Activated T-helper 2 cell treated with anti-CD3 and anti-CD28 coated beads, Interferon-gamma antibody, Interleukin-2, Interleukin-4, amounts not matched to agents 10 μg/mL and 5 μg/mL and 100 μg/mL, durations not matched to agents 14 hours and 24 hours and 36 hours (primary cell): ENCODE data around the gene GAS7. TPM values are rescaled to one million over a fixed set of nuclear protein-coding genes. Genes with fewer than 3 reads are reported as not detected.
"Not testable (repeated sequence)": the region's sequence is repeated elsewhere in the genome, so short reads cannot be mapped to it uniquely, and the experiment has no call there.

Source experiments
- DNase-seq: peaks from one replicate; pipeline ENCODE4 v3.0.0; 2021; ENCODE audit warnings: low spot score
- H3K27ac Mint-ChIP-seq: one replicate; pipeline ENCODE4 v1.8.0; 2021; ENCODE audit warnings: mixed read lengths
- H3K27me3 Mint-ChIP-seq: one replicate; pipeline ENCODE4 v1.8.0; 2021; ENCODE audit warnings: low read depth, mixed read lengths
- H3K36me3 Mint-ChIP-seq: one replicate; pipeline ENCODE4 v1.8.0; 2021; ENCODE audit warnings: low read depth, mixed read lengths
- H3K4me1 Mint-ChIP-seq: one replicate; pipeline ENCODE4 v1.8.0; 2021; ENCODE audit warnings: low read depth, mixed read lengths
- H3K4me3 Mint-ChIP-seq: one replicate; pipeline ENCODE4 v1.8.0; 2021; ENCODE audit warnings: low read depth, mild to moderate bottlenecking, moderate library complexity, mixed read lengths
- H3K9me3 Mint-ChIP-seq: one replicate; pipeline ENCODE4 v1.8.0; 2021; ENCODE audit warnings: mixed read lengths
- intact Hi-C: fragments of 100-400 bp; cut with micrococcal nuclease; formaldehyde crosslinking; loops from one replicate; pipeline ENCODE4 v1.15.1; 2023
- total RNA-seq: library from RNA; stranded (reverse); gene quantifications from 2 replicates; pipeline ENCODE4 v1.2.3, GENCODE V29; 2022

GAS7 gene
- total RNA-seq, 1 donor from 2014 or later = 0.18 TPM

DNA sequence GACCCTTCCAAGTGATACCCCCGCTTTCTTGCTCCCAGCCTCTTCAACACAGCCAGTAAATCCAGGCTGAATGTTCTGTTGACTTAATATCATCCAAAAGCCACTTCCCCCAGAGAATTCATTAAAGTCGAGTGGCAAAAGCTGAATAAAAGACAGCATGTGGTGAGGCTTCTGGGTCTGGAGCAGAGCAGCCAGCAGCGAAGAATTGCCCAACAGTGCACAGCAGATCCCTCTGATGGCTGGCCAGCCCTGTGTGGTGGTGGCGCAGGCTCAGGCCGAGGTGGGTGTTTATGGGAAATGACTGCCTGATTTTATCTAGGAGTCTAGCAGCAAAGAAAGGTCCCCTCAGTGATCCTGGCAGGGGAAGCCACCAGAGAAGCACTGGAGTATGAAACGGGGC is 263.0 kb downstream of the GAS7 start:
- Mint-ChIP-seq H3K27me3 (no peaks in the 10 kb centered on the region), H3K9me3 (no peaks in the 10 kb centered on the region), H3K27ac (no peak overlapping the region), H3K36me3 (no peaks in the 10 kb centered on the region), H3K4me1 (no peaks in the 10 kb centered on the region), H3K4me3 (no peak overlapping the region)
- DNase-seq = no peak
- intact Hi-C loops = no loop called here

DNA sequence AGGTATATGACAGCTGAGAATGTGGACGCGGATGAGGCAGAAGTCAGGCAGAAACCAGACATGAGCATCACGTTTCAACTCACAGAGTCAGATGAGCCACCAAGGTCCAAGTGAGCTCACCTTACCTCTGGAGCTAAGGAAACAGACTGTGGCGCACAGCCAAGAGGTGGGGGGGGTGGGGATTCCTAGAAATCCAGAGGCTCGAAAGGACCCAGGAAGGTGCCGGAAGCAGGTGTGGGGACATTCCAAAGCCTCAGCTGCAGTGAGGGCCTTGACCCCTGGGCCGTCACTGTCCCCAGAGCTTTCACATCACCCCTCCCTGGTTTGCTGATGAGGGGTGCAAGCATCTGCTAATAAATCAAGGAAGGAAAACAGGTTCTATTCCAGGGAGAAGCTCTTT is 264.1 kb downstream of the GAS7 start:
- no peak overlapping the region for H3K27ac Mint-ChIP-seq
- H3K36me3 Mint-ChIP-seq = no peaks in the 10 kb centered on the region
- H3K4me1 Mint-ChIP-seq = no peaks in the 10 kb centered on the region
- no peak for DNase-seq
- H3K4me3 Mint-ChIP-seq = no peak overlapping the region
- no peaks in the 10 kb centered on the region for H3K27me3 Mint-ChIP-seq
- intact Hi-C loops = no loop called here
- H3K9me3 Mint-ChIP-seq = no peaks in the 10 kb centered on the region

DNA sequence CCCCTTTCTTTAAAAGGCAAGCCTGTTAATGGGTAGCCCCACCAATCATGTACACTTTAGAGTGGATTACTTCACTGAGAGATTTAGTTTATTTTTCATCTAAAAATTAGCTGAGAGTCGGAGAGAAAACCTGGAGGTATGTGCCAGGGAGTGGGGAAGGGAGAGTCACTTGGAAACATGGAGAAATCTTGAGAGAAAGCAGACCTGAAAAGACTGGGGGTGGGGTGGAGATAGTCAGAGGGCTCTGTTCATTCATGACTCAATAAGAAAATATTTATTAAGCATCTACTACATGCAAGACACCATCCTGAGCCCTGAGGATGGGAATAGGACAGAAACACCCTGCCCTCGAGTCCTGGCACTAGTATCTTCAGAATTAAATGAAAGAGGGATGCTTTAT is 265.9 kb downstream of the GAS7 start:
- Mint-ChIP-seq H3K27me3 (no peaks in the 10 kb centered on the region), H3K27ac (no peak overlapping the region), H3K9me3 (no peaks in the 10 kb centered on the region), H3K4me1 (no peaks in the 10 kb centered on the region), H3K4me3 (no peak overlapping the region), H3K36me3 (no peaks in the 10 kb centered on the region)
- intact Hi-C loops = no loop called here
- no peak for DNase-seq

DNA sequence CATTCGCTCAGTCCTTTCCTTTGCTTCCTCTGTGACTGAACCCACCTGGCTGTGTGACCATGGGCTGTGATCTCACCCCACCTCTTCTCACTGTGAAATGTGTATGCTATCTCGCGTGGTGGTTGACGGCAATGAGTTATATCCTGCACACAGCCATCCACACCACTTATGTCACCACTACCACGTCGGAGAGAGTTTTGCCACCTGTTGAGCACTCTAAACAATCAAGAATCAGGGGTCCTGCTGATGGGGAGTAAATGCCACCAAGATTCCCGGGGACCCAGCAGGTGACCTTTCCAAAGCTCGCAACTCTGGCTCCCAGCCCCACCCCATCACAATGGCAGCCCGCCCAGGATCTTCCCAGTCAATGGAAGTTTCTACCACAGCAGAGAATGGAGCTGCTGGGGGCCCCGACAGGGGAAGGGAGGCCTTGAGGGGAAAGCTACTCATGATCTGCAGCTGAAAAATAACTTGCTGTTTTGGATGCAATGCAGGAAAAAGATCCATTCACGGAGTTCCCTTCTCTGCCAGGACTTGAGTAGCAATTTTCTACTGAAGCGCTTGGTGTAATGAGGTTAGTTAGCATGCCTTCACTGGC is 267.2 kb downstream of the GAS7 start:
- no peak for DNase-seq
- no peak overlapping the region for H3K4me3 Mint-ChIP-seq
- no peaks in the 10 kb centered on the region for H3K4me1 Mint-ChIP-seq
- H3K27ac Mint-ChIP-seq = no peak overlapping the region
- no peaks in the 10 kb centered on the region for H3K9me3 Mint-ChIP-seq
- no peaks in the 10 kb centered on the region for H3K27me3 Mint-ChIP-seq
- intact Hi-C loops = no loop called here
- no peaks in the 10 kb centered on the region for H3K36me3 Mint-ChIP-seq

DNA sequence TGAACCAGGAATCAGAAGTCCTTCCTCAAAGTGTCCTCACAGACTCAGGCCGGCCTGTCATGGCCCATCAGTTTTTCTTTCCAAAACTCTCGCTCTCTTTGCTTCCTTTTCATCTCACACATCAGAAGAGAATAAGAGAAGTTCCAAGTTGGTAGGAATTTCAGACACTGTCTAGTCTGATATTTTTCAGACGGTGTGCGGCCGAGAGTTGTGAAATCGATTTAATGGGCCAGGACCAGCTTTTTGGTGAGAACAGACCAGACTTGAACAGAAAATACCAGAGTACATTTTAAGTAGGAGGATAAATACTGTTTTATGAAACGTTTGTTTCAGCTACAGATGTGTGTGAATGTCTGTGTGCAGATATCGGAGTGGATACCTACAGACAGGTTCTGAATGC is 268.5 kb downstream of the GAS7 start:
- Mint-ChIP-seq H3K4me3 (no peak overlapping the region), H3K9me3 (no peaks in the 10 kb centered on the region), H3K4me1 (no peaks in the 10 kb centered on the region), H3K27me3 (no peaks in the 10 kb centered on the region), H3K36me3 (no peaks in the 10 kb centered on the region), H3K27ac (no peak overlapping the region)
- DNase-seq = no peak
- intact Hi-C loops = no loop called here

DNA sequence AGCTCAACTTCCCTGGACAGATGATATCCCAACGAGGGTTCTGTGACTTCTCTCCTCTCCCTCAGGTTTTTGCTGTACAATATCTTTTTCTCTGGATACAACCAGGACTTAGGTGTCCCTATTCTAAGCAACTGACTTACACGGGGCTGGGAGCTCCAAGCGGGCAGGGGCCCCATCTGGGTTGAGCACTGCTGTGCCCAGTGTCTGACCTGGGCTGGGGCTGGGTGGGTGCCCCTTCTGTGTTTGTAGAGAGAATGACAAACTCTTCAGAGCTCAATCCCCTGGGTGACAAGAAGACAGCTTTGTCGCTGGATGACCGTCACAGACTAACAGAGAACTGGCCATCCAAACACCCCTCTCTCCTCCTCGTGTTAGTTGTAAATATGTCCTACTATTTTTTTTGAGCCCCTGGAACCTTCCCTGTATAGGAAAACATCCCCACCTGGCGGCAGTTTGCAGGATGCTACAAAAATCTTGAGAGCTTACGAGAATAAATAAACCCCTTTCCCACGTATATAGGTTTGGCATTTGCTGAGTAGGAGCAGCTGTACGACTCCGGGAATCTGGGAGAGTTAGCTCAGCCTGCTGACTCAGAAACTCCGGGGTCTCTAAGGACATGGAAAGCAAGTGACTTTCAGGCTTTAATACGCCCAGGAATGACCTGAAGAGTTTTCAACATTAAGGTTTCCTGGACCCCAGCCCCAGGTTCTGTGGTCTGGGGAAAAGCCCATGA is 269.6 kb downstream of the GAS7 start:
- intact Hi-C loops = no loop called here
- no peaks in the 10 kb centered on the region for H3K36me3 Mint-ChIP-seq
- H3K4me1 Mint-ChIP-seq = no peaks in the 10 kb centered on the region
- H3K4me3 Mint-ChIP-seq = no peak overlapping the region
- no peaks in the 10 kb centered on the region for H3K9me3 Mint-ChIP-seq
- no peaks in the 10 kb centered on the region for H3K27me3 Mint-ChIP-seq
- no peak for DNase-seq
- H3K27ac Mint-ChIP-seq = no peak overlapping the region

DNA sequence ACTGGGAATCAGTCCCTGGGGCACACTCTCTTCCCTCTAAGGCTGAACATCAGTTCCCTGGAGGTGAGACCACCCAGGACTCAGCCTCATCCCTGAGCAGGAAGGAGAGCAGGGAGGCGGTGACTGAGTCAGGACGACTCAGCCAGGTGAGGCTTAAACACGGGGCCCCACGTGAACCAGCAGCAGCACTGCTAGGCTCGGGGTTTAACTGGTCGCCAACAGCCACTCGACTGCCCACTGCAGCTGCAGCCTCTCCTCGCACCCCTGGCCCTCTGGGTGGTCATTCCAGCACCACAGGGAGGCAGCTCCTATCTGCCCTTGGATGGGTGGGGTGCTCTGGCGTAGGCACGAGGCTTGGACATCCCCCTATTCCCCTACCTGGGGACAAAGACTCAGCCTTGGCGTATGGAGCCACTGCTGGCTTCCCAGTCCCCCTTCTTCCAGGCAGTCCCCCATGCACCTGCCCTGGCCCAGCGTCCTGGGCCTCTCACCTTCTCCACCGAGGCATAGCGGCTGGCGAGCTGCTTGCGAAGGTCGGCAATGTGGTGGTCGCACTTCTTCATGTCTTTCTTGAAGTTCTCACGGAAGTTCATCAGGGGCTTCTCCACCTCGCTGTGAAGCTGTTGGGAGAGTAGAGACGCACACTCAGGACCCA is 272.1 kb downstream of the GAS7 start:
- Mint-ChIP-seq H3K9me3 (no peaks in the 10 kb centered on the region), H3K36me3 (no peaks in the 10 kb centered on the region), H3K27me3 (no peaks in the 10 kb centered on the region), H3K27ac (no peak overlapping the region), H3K4me3 (no peak overlapping the region), H3K4me1 (no peaks in the 10 kb centered on the region)
- intact Hi-C loops = no loop called here
- no peak for DNase-seq

DNA sequence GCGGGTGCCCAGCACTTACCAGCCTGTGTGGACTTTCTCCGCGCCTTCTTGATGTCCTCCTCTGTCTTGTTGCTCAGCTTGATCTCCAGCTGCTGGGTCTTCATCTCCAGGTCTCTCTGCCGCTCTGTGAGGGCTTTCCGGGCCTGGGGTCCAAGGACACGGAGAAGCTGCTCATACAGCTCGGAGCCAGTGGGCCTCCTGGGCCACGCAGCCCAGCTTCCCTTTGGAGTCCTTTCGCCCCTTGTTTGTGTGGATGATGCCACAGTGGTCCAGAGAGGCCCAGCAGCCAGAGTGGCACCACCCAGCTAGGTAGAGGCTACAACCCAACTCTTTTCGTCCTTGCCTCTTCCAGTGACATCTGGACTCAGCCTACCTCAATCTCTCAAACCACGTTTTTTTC is 272.9 kb downstream of the GAS7 start:
- no peaks in the 10 kb centered on the region for H3K27me3 Mint-ChIP-seq
- no peaks in the 10 kb centered on the region for H3K36me3 Mint-ChIP-seq
- DNase-seq = no peak
- no peak overlapping the region for H3K4me3 Mint-ChIP-seq
- intact Hi-C loops = loop anchor here (2.0 kb wide), 1 partner anchor 301 kb away; no protein-coding TSS in a partner anchor
- H3K9me3 Mint-ChIP-seq = no peaks in the 10 kb centered on the region
- H3K4me1 Mint-ChIP-seq = no peaks in the 10 kb centered on the region
- no peak overlapping the region for H3K27ac Mint-ChIP-seq

DNA sequence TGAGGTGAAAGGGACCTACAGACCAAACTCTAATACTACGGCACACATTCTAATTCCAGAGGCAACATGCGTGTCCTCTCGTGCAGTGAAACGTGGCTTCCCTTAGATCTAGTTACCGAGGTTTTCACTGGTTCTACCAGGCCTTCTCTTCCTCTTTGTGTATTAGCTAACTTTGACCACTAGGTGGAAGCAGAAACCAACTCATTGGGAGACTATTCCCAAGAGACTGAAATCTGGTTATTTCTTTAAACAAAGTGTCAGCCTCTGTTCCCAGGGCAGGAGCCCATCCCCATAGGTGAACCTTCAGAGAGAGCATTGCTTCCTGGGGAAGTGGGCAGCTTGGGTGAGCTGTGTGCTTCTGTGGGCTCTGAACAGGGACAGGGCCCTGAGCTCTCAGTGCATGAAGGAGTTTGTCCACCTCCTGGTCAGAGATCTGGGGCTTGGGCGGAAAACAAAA is 273.6 kb downstream of the GAS7 start:
- DNase-seq = no peak

DNA sequence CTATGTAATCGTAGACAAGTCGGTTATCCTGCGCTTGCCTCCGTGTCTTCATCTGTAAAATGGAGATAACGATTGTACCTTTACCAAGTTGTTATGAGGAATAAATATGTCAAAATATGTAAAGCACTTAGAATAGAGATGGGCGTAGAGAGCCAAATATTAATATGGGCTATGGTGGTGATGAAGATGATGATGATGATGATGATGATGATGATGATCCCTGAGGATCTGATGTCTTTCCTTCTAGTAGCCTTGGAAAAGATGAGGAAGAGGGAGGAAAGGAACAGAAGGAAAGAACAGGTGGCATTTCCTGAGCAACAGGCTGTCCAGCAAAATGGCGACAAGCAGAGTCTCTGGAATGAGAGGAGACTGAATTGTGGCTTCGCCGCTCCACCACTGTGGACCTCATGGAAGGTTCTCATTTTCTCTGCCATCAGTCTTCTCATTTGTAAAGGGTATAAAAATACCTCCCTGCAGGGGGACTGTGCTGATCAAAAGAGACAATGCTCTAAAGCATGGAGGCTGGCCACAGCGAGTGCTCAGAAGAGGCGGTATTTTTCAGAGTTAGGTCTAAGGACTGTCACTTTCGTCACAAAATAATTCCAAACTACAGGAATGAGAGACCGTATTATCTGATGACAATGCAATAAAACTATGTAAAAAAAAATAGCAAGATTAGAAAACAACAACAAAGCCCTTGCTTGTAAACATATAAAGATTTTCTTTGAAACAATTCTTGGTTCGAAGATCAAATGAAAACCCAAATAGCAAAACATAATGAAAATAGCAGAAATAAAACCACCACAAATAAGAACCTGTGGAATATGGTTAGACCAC is 276.2 kb downstream of the GAS7 start:
- no peak overlapping the region for H3K27ac Mint-ChIP-seq
- no peaks in the 10 kb centered on the region for H3K9me3 Mint-ChIP-seq
- no peak overlapping the region for H3K4me3 Mint-ChIP-seq
- intact Hi-C loops = no loop called here
- no peak for DNase-seq
- H3K4me1 Mint-ChIP-seq = no peaks in the 10 kb centered on the region
- H3K27me3 Mint-ChIP-seq = no peaks in the 10 kb centered on the region
- H3K36me3 Mint-ChIP-seq = no peaks in the 10 kb centered on the region

More for the DNA sequence above, 273.6 kb downstream of the GAS7 start:
- H3K27me3 Mint-ChIP-seq = no peaks in the 10 kb centered on the region
- H3K27ac Mint-ChIP-seq = no peak overlapping the region
- H3K4me3 Mint-ChIP-seq = no peak overlapping the region
- H3K9me3 Mint-ChIP-seq = no peaks in the 10 kb centered on the region
- intact Hi-C loops = loop anchor here (2.0 kb wide), 1 partner anchor 302 kb away; no protein-coding TSS in a partner anchor
- H3K36me3 Mint-ChIP-seq = no peaks in the 10 kb centered on the region
- no peaks in the 10 kb centered on the region for H3K4me1 Mint-ChIP-seq

DNA sequence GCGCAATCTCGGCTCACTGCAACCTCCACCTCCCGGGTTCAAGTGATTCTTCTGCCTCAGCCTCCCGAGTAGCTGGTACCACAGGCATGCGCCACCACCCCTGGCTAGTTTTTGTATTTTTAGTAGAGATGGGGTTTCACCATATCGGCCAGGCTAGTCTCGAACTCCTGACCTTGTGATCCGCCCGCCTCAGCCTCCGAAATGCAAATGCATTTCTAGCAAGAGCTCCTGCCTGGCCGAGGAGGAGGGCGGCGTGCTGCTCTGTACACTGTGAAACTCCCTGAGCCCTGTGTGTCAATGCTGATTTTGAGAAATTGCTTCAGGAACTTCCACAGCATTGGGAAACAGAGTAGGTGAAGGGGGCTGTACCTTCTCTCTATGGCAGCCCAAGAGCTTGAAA is 277.2 kb downstream of the GAS7 start:
- H3K4me1 Mint-ChIP-seq, H3K4me3 Mint-ChIP-seq, H3K36me3 Mint-ChIP-seq, H3K27ac Mint-ChIP-seq, H3K27me3 Mint-ChIP-seq, H3K9me3 Mint-ChIP-seq, DNase-seq, intact Hi-C loops: not testable (repeated sequence)

DNA sequence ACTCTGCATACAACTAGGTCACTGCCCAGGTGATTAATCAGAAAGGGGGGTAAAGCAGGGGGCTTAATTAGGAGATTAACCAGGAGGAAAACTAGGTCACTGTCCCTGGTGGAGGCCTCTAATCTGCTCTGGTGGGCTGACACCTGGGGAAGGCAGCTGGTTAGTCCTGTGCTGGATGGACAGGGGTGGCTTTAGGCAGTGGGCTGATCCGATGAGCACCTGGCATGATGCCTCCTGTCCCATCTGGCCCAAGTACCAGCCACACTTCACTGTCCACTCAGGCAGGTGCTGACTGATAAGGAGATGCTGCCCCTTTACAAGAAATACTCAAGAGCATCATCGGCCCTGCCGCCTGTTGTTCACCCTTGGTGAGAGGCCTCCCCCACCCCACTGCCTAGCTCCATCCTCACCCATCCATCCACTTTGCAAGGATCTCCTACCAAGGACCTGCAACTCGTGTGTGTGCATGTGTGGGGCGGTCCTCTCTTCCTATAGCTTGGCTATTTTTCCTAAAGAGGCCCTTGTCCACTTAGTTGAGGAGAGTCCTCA is 279.5 kb downstream of the GAS7 start:
- Mint-ChIP-seq H3K4me1 (no peaks in the 10 kb centered on the region), H3K27ac (no peak overlapping the region), H3K9me3 (no peaks in the 10 kb centered on the region), H3K4me3 (no peak overlapping the region), H3K36me3 (no peaks in the 10 kb centered on the region), H3K27me3 (no peaks in the 10 kb centered on the region)
- DNase-seq = no peak
- intact Hi-C loops = no loop called here
